B cell (primary cell): ENCODE results near the gene ATP2B3. TPM values are rescaled to one million over a fixed set of nuclear protein-coding genes. Genes with fewer than 3 reads are reported as not detected.

Experiments
- ATAC-seq: fragments of 200-7000 bp; cut with Tn5 transposase; one replicate; pipeline ENCODE4 v1.10.0; 2021; ENCODE audit warnings: low read depth, mild to moderate bottlenecking, moderate number of reproducible peaks, moderate library complexity
- CTCF ChIA-PET: fragments of 350-600 bp; sonication (Branson Sonifier 250); formaldehyde crosslinking; loops from one replicate; lab custom pipeline; 2021; ENCODE audit warnings: antibody characterized with exemption, inconsistent platforms; lab: Charles Lee
- POLR2A ChIA-PET: fragments of 350-600 bp; sonication (Branson Sonifier 250); formaldehyde crosslinking; loops from one replicate; lab custom pipeline; 2021; ENCODE audit warnings: antibody characterized with exemption; lab: Charles Lee
- DNase-seq: peaks from one replicate; pipeline ENCODE4 v3.0.0; 2013
- H2AFZ ChIP-seq: 2 replicates; pipeline ENCODE4 v1.6.1; 2012; ENCODE audit warnings: mild to moderate bottlenecking, low read depth, low read length; ENCODE audit not compliant: insufficient read depth, poor library complexity, severe bottlenecking
- H3K27ac ChIP-seq, 2 donors: 1 replicate in 1 of 2; 2 replicates in 1 of 2; pipeline ENCODE4 v1.5.1; 2012 to 2013; ENCODE audit warnings: low read length in 2 of 2, mild to moderate bottlenecking in 2 of 2, moderate library complexity in 1 of 2
- H3K27me3 ChIP-seq, 4 experiments: fragments of 200-600 bp in 1 of 4; sonication (generic) in 1 of 4; replicated peaks in 1 of 4; 1 replicate in 2 of 4; 2 replicates in 2 of 4; pipeline versions ENCODE4 v1.6.1 to v1.7.0; 2013 to 2016; ENCODE audit warnings: low read length in 3 of 4, mild to moderate bottlenecking in 2 of 4, mixed read lengths in 1 of 4, moderate library complexity in 1 of 4; ENCODE audit not compliant: insufficient read depth in 4 of 4, control insufficient read depth in 3 of 4; ENCODE audit errors: control extremely low read depth in 1 of 4
- H3K36me3 ChIP-seq, 2 experiments: replicated peaks in 1 of 2; 1 replicate in 1 of 2; 2 replicates in 1 of 2; pipeline versions ENCODE4 v1.6.1 to v1.7.1; 2013; ENCODE audit warnings: low read length in 1 of 2; ENCODE audit not compliant: insufficient read depth in 2 of 2, control insufficient read depth in 1 of 2; ENCODE audit errors: control extremely low read depth in 1 of 2, extremely low read depth in 1 of 2
- H3K4me1 ChIP-seq, 2 donors: fragments of 200-600 bp in 1 of 2; sonication (generic) in 1 of 2; 1 replicate in 1 of 2; 2 replicates in 1 of 2; pipeline versions ENCODE4 v1.5.1 to v1.6.1; 2013 to 2017; ENCODE audit warnings: low read length in 2 of 2; ENCODE audit not compliant: control insufficient read depth in 2 of 2, insufficient read depth in 2 of 2
- H3K4me2 ChIP-seq: replicated peaks from 2 replicates; pipeline ENCODE3; 2012; ENCODE audit warnings: mild to moderate bottlenecking, low read depth, low read length; ENCODE audit not compliant: poor library complexity, severe bottlenecking
- H3K4me3 ChIP-seq, 5 experiments: fragments of 200-600 bp in 1 of 5; sonication (generic) in 1 of 5; 1 replicate in 3 of 5; 2 replicates in 2 of 5; pipeline versions ENCODE4 v1.5.1 to v1.7.0; 2011 to 2016; ENCODE audit warnings: low read length in 4 of 5, mild to moderate bottlenecking in 4 of 5, low read depth in 2 of 5, control low read depth in 1 of 5, moderate library complexity in 1 of 5; ENCODE audit not compliant: insufficient read depth in 1 of 5; ENCODE audit errors: control extremely low read depth in 1 of 5, extremely low read depth in 1 of 5
- H3K79me2 ChIP-seq: fragments of 200-600 bp; sonication (generic); one replicate; pipeline ENCODE4 v1.6.0; 2016; ENCODE audit warnings: low read length; ENCODE audit not compliant: control insufficient read depth, insufficient read depth
- H3K9ac ChIP-seq: fragments of 200-600 bp; sonication (generic); 2 replicates; pipeline ENCODE4 v1.6.1; 2017; ENCODE audit warnings: mild to moderate bottlenecking, low read length, moderate library complexity
- H3K9me3 ChIP-seq, 3 donors: one replicate each; pipeline versions ENCODE4 v1.6.1 to v1.7.1; 2013; ENCODE audit warnings: low read length in 2 of 3; ENCODE audit not compliant: control insufficient read depth in 2 of 3, insufficient read depth in 1 of 3; ENCODE audit errors: control extremely low read depth in 1 of 3
- H4K20me1 ChIP-seq: 2 replicates; pipeline ENCODE4 v1.6.0; 2012; ENCODE audit warnings: mild to moderate bottlenecking, low read length; ENCODE audit not compliant: insufficient read depth, control insufficient read depth, poor library complexity, severe bottlenecking
- H3K27ac Mint-ChIP-seq: one replicate; pipeline ENCODE4 v1.8.0; 2021; ENCODE audit warnings: mixed read lengths
- H3K27me3 Mint-ChIP-seq: one replicate; pipeline ENCODE4 v1.8.0; 2021; ENCODE audit warnings: mixed read lengths
- H3K4me1 Mint-ChIP-seq: one replicate; pipeline ENCODE4 v1.8.0; 2021; ENCODE audit warnings: mixed read lengths
- H3K4me3 Mint-ChIP-seq: one replicate; pipeline ENCODE4 v1.8.0; 2021; ENCODE audit warnings: mixed read lengths
- H3K9me3 Mint-ChIP-seq: one replicate; pipeline ENCODE4 v1.8.0; 2022; ENCODE audit warnings: mixed read lengths; ENCODE audit not compliant: insufficient read depth
- CTCF ChIP-seq: fragments of 200-600 bp; IDR thresholded peaks from one replicate; pipeline ENCODE4 v1.8.0; 2022; ENCODE audit warnings: antibody characterized with exemption, mild to moderate bottlenecking
- EZH2 ChIP-seq: IDR thresholded peaks from 2 replicates; pipeline ENCODE4 v1.6.1; 2012; ENCODE audit warnings: borderline replicate concordance, low read depth, mild to moderate bottlenecking, moderate library complexity, low read length; ENCODE audit not compliant: insufficient read depth, poor library complexity, severe bottlenecking
- WGBS: methylation state at CpG from one replicate; pipeline ENCODE4 v1.1.5; 2013; ENCODE audit warnings: missing lambda C conversion rate; ENCODE audit not compliant: insufficient coverage; 5-methylcytosine and 5-hydroxymethylcytosine counted together
- intact Hi-C: fragments of 100-400 bp; cut with micrococcal nuclease; formaldehyde crosslinking; loops from one replicate; pipeline ENCODE4 v1.10.0; 2022
- polyA plus RNA-seq: library from polyadenylated mRNA; depleted of rRNA; stranded (reverse); fragments of >200 nt; gene quantifications from 2 replicates; pipeline ENCODE4 v1.2.3, GENCODE V29; 2012
- total RNA-seq, 2 donors: library from RNA; stranded (reverse); fragments of 120-200 nt in 1 of 2; gene quantifications; 1 replicate in 1 of 2; 2 replicates in 1 of 2; pipeline versions ENCODE4 v1.2.3 to v1.2.4, GENCODE V29; 2013 to 2022

The ATP2B3 gene
- total and polyA plus RNA-seq, 2 donors (not counting 1 experiment from before 2014, with no cell fraction given), result not detected

GRCh38 chrX:153477901-153478300, 39.5 kb upstream of the ATP2B3 start:
- H3K79me2 ChIP-seq, result no peaks in the 10 kb centered on the region
- no peak overlapping the region for H3K27ac ChIP-seq
- no peak overlapping the region for H3K4me2 ChIP-seq
- ChIA-PET CTCF (no interaction called here), POLR2A (no interaction called here)
- TF ChIP-seq EZH2, result no peak
- no peak for TF ChIP-seq CTCF
- Mint-ChIP-seq H3K4me3 (no peak overlapping the region), H3K27ac (no peak overlapping the region), H3K9me3 (no peaks in the 10 kb centered on the region), H3K4me1 (peaks cover 6% of the 10 kb centered on the region), H3K27me3 (no peaks in the 10 kb centered on the region)
- no peaks in the 10 kb centered on the region for H3K36me3 ChIP-seq
- 98% methylated on average over 7 of the region's 9 CpGs for WGBS
- peaks cover 0 to 10% of the 10 kb centered on the region in 2 donors for H3K4me1 ChIP-seq
- intact Hi-C loops, result no loop called here
- H3K4me3 ChIP-seq, result no peak overlapping the region
- no peak for ATAC-seq
- no peak overlapping the region for H3K9ac ChIP-seq
- no peaks in the 10 kb centered on the region for H3K9me3 ChIP-seq
- no peaks in the 10 kb centered on the region for H4K20me1 ChIP-seq
- no peak for DNase-seq
- H3K27me3 ChIP-seq, result no peaks in the 10 kb centered on the region
- no peak overlapping the region for H2AFZ ChIP-seq

- WGBS, result 86% methylated on average over 10 of the region's 16 CpGs
- no peaks in the 10 kb centered on the region for H3K79me2 ChIP-seq
- no peak overlapping the region for H3K9ac ChIP-seq
- no peaks in the 10 kb centered on the region for H4K20me1 ChIP-seq
- Mint-ChIP-seq H3K9me3 (no peaks in the 10 kb centered on the region), H3K4me1 (peaks cover 3% of the 10 kb centered on the region), H3K4me3 (no peak overlapping the region), H3K27me3 (no peaks in the 10 kb centered on the region), H3K27ac (no peak overlapping the region)
- no peak overlapping the region for H3K27ac ChIP-seq
- ChIA-PET CTCF (no interaction called here), POLR2A (no interaction called here)
- no peak overlapping the region for H3K4me2 ChIP-seq
- no peaks in the 10 kb centered on the region for H3K27me3 ChIP-seq
- DNase-seq (no peak), ATAC-seq (no peak)
- peaks cover 0 to 10% of the 10 kb centered on the region in 2 donors for H3K4me1 ChIP-seq
- intact Hi-C loops, result no loop called here
- TF ChIP-seq CTCF (no peak), EZH2 (no peak)
- H2AFZ ChIP-seq, result no peak overlapping the region
- H3K4me3 ChIP-seq, result no peak overlapping the region
- no peaks in the 10 kb centered on the region for H3K36me3 ChIP-seq
- no peaks in the 10 kb centered on the region for H3K9me3 ChIP-seq
Observed at GRCh38 chrX:153478746-153479145, 38.7 kb upstream of the ATP2B3 start.
